AG10803 (cell line): ENCODE results near the gene CYTH3.

ENCODE experiments used
- DNase-seq: peaks from one replicate; pipeline ENCODE4 v3.0.0; 2010; ENCODE audit warnings: low read depth
- H3K4me3 ChIP-seq: 2 replicates; pipeline ENCODE4 v1.5.1; 2011; ENCODE audit warnings: mild to moderate bottlenecking, low read length, control low read depth
- CTCF ChIP-seq: conservative IDR thresholded peaks from 2 replicates; pipeline ENCODE4 v1.5.1; 2011; ENCODE audit warnings: mild to moderate bottlenecking, low read length, control low read depth, inconsistent platforms

Gene CYTH3

GRCh38 chr7:6221340-6222319 is 50.8 kb downstream of the CYTH3 start:
- H3K4me3 ChIP-seq, result no peak overlapping the region
- no peak for DNase-seq
- TF ChIP-seq CTCF, result no peak

GRCh38 chr7:6218329-6218728 is 54.1 kb downstream of the CYTH3 start:
- no peak for DNase-seq
- no peak for TF ChIP-seq CTCF
- H3K4me3 ChIP-seq, result no peak overlapping the region

GRCh38 chr7:6212008-6212407 is 60.4 kb downstream of the CYTH3 start:
- no peak for TF ChIP-seq CTCF
- DNase-seq, result no peak
- no peak overlapping the region for H3K4me3 ChIP-seq

- H3K4me3 ChIP-seq, result no peak overlapping the region
- DNase-seq, result no peak
- no peak for TF ChIP-seq CTCF
Measured at GRCh38 chr7:6210621-6211372, 61.6 kb downstream of the CYTH3 start.

GRCh38 chr7:6209340-6209739 is 63.1 kb downstream of the CYTH3 start:
- peak; percentile 38 for DNase-seq
- TF ChIP-seq CTCF, result no peak
- H3K4me3 ChIP-seq, result no peak overlapping the region

GRCh38 chr7:6208573-6209328 is 63.7 kb downstream of the CYTH3 start:
- no peak overlapping the region for H3K4me3 ChIP-seq
- DNase-seq, result no peak
- no peak for TF ChIP-seq CTCF
